Right lung (tissue), 5 donors: ENCODE data around the gene WASL. TPM values are rescaled to one million over a fixed set of nuclear protein-coding genes. Genes with fewer than 3 reads are reported as not detected.
"Not testable (repeated sequence)": the region's sequence is repeated elsewhere in the genome, so short reads cannot be mapped to it uniquely, and the experiment has no call there.

ENCODE experiments used
- DNase-seq, 2 donors: peaks; one replicate each; pipeline ENCODE4 v3.0.0-alpha.2; 2013
- polyA plus RNA-seq, 5 donors: library from polyadenylated mRNA; unstranded; fragments of 120-200 nt; gene quantifications; one replicate each; pipeline versions ENCODE4 v1.2.1 to v1.2.3, GENCODE V29; 2013; ENCODE audit warnings: inconsistent platforms in 1 of 5, low replicate concordance in 1 of 5; ENCODE audit not compliant: insufficient read length in 5 of 5, insufficient read depth in 1 of 5

Gene WASL
- polyA plus RNA-seq, 5 donors, result 42.0 to 57.1 (median 53.1) TPM

GRCh38 chr7:123661765-123662164 lies 87.0 kb downstream of the WASL start:
- no peak for DNase-seq

- no peak for DNase-seq
These were observed 88.1 kb downstream of the WASL start for GRCh38 chr7:123660514-123661354.

GRCh38 chr7:123658023-123658422 lies 90.8 kb downstream of the WASL start:
- DNase-seq, result no peak

GRCh38 chr7:123657304-123657685 lies 91.5 kb downstream of the WASL start:
- DNase-seq, result no peak

- no peak for DNase-seq
These were observed 92.1 kb downstream of the WASL start for GRCh38 chr7:123656544-123657303.

GRCh38 chr7:123655614-123656013 lies 93.2 kb downstream of the WASL start, which contains the start of gene LMOD2:
Gene LMOD2, plus strand, starts transcription at chr7:123655866. Its CDS starts 98 bp downstream, at chr7:123655964.
- no peak for DNase-seq

GRCh38 chr7:123653162-123653561 lies 95.6 kb downstream of the WASL start:
- no peak for DNase-seq

GRCh38 chr7:123652406-123652805 lies 96.4 kb downstream of the WASL start:
- DNase-seq, result no peak

GRCh38 chr7:123650595-123650994 lies 98.2 kb downstream of the WASL start:
- no peak for DNase-seq

- no peak for DNase-seq
These were observed 98.8 kb downstream of the WASL start for GRCh38 chr7:123649964-123650363.

- DNase-seq, result no peak
These were observed 101.6 kb downstream of the WASL start for GRCh38 chr7:123647106-123647730.

GRCh38 chr7:123645516-123645915 lies 103.3 kb downstream of the WASL start:
- DNase-seq, result no peak

GRCh38 chr7:123643495-123644441 lies 105.0 kb downstream of the WASL start:
- peak in 1 of 2 donors; percentile 25 for DNase-seq

- no peak for DNase-seq
These were observed 106.9 kb downstream of the WASL start for GRCh38 chr7:123641901-123642300.

- no peak for DNase-seq
These were observed 108.2 kb downstream of the WASL start for GRCh38 chr7:123640583-123640982.

GRCh38 chr7:123639631-123640030 lies 109.2 kb downstream of the WASL start:
- DNase-seq, result no peak

GRCh38 chr7:123637878-123638277 lies 110.9 kb downstream of the WASL start:
- DNase-seq, result no peak

GRCh38 chr7:123637203-123637602 lies 111.6 kb downstream of the WASL start:
- no peak for DNase-seq

GRCh38 chr7:123635551-123636359 lies 113.0 kb downstream of the WASL start:
- peak in 1 of 2 donors; percentile 16 for DNase-seq

- DNase-seq, result not testable (repeated sequence)
These were observed 114.7 kb downstream of the WASL start for GRCh38 chr7:123634011-123634573.
